Right lobe of liver (tissue), 4 donors: ENCODE data around the gene KCNJ6.

Experiments used
- POLR2A ChIP-seq: fragments of 450-650 bp; IDR thresholded peaks from one replicate; pipeline ENCODE4 v1.6.1; 2017; ENCODE audit warnings: antibody characterized with exemption, mild to moderate bottlenecking
- TF ChIP-seq, protein P1 (sequence below), 4 donors: fragments of 200-600 bp in 3 of 4; fragments of 450-650 bp in 1 of 4; IDR thresholded peaks; one replicate each; pipeline versions ENCODE4 v1.5.1 to v1.8.0; 2016 to 2022; ENCODE audit warnings: antibody characterized with exemption in 4 of 4, mild to moderate bottlenecking in 2 of 4
- donor health status: DM: no; HTN: no; CAD: no.
- donor health status: DM: no; HTN: no; CAD: no.
- donor health status: DM: no; HTN: yes; CAD: no.

DNA sequence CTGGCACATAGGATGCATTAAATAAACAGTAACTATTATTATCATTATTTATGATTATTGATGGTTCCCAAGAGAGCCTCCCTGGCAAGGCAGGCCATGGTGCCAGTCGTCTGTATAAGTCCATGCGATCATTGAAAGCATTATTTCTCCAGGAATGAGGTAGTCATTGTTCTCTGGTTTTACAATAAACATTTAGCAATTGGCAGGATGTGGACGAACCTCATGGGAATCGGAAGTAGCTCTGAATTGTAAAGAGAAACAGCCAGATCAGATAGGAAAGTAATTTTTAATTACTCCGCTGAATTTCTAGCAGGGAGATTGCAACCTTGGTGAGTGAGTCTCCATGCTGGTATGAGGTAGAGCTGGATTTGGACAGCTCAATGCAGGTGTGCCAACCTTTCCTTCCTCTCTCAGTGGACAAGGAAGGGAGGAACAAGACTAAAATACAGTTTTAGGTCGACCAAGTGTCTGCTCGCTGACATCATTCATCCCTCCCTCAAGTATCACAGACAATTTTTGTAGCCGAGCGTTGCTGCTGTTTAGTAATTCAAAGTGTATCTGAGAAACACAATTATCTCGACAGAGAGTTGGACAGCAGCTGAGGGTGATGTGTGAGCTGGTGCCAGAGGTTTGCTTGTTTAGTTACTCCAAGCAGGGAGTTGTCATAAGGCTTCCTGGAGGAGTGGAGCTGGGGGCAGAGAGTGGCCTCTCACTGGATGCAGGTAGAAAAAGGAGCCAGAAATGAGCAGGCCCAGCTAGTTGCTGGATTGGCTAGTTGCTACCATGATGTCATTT is 250.8 kb downstream of the KCNJ6 start:
- no peak for TF ChIP-seq POLR2A
- TF ChIP-seq, protein P1, sequence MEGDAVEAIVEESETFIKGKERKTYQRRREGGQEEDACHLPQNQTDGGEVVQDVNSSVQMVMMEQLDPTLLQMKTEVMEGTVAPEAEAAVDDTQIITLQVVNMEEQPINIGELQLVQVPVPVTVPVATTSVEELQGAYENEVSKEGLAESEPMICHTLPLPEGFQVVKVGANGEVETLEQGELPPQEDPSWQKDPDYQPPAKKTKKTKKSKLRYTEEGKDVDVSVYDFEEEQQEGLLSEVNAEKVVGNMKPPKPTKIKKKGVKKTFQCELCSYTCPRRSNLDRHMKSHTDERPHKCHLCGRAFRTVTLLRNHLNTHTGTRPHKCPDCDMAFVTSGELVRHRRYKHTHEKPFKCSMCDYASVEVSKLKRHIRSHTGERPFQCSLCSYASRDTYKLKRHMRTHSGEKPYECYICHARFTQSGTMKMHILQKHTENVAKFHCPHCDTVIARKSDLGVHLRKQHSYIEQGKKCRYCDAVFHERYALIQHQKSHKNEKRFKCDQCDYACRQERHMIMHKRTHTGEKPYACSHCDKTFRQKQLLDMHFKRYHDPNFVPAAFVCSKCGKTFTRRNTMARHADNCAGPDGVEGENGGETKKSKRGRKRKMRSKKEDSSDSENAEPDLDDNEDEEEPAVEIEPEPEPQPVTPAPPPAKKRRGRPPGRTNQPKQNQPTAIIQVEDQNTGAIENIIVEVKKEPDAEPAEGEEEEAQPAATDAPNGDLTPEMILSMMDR (IDR thresholded peaks at IDR 0.05) = no peak
